ENCODE data around the gene COL6A3.
"Not testable (repeated sequence)": the region's sequence is repeated elsewhere in the genome, so short reads cannot be mapped to it uniquely, and the experiment has no call there.

COL6A3 gene

GRCh38 chr2:237354892-237355291, 59.1 kb downstream of the COL6A3 start:
- DNase-seq (ENCODE audit: low read depth, low spot score), result no peak
- no peaks in the 10 kb centered on the region for H3K9me3 ChIP-seq (ENCODE audit: insufficient read depth, low read length)
- no peak overlapping the region for H3K9ac ChIP-seq (ENCODE audit: insufficient read length, low read depth)
- no peak overlapping the region for H3K4me3 ChIP-seq (ENCODE audit: insufficient read length, low read depth)
- peaks cover 3% of the 10 kb centered on the region for H3K36me3 ChIP-seq (ENCODE audit: insufficient read depth, insufficient read length, low read length)
- H3K27me3 ChIP-seq (ENCODE audit: insufficient read depth, insufficient read length), result no peaks in the 10 kb centered on the region
- peaks cover 26% of the 10 kb centered on the region for H3K4me1 ChIP-seq (ENCODE audit: insufficient read depth, insufficient read length)
- no peak for TF ChIP-seq SUZ12 (IDR thresholded peaks at IDR 0.05; ENCODE audit: extremely low read depth, insufficient read depth, insufficient read length)
- TF ChIP-seq YY1 (IDR thresholded peaks at IDR 0.05; ENCODE audit: insufficient read depth, insufficient read length), result no peak

GRCh38 chr2:237354172-237354571, 59.8 kb downstream of the COL6A3 start:
- H3K9me3 ChIP-seq (ENCODE audit: insufficient read depth, low read length); H3K36me3 ChIP-seq (ENCODE audit: insufficient read depth, insufficient read length, low read length); H3K9ac ChIP-seq (ENCODE audit: insufficient read length, low read depth); H3K27me3 ChIP-seq (ENCODE audit: insufficient read depth, insufficient read length); H3K4me3 ChIP-seq (ENCODE audit: insufficient read length, low read depth): not testable (repeated sequence)
- peak; percentile 20 for DNase-seq (ENCODE audit: low read depth, low spot score)
- H3K4me1 ChIP-seq (ENCODE audit: insufficient read depth, insufficient read length), result peaks cover 20% of the 10 kb centered on the region

- TF ChIP-seq ZNF274 (IDR thresholded peaks at IDR 0.05; ENCODE audit: low read depth, low read length), result no peak
- TF ChIP-seq YY1 (IDR thresholded peaks at IDR 0.05; ENCODE audit: insufficient read depth, insufficient read length), result no peak
- no peak for TF ChIP-seq SUZ12 (IDR thresholded peaks at IDR 0.05; ENCODE audit: extremely low read depth, insufficient read depth, insufficient read length)
- Histone ChIP-seq H3K4me3 (ENCODE audit: insufficient read length, low read depth) (no peak overlapping the region), H3K9ac (ENCODE audit: insufficient read length, low read depth) (no peak overlapping the region), H3K36me3 (ENCODE audit: insufficient read depth, insufficient read length, low read length) (peaks cover 3% of the 10 kb centered on the region), H3K27me3 (ENCODE audit: insufficient read depth, insufficient read length) (no peaks in the 10 kb centered on the region), H3K4me1 (ENCODE audit: insufficient read depth, insufficient read length) (peaks cover 16% of the 10 kb centered on the region), H3K9me3 (ENCODE audit: insufficient read depth, low read length) (no peaks in the 10 kb centered on the region)
- DNase-seq (ENCODE audit: low read depth, low spot score), result no peak
Measured at GRCh38 chr2:237353215-237353614, 60.7 kb downstream of the COL6A3 start.

- no peak for DNase-seq (ENCODE audit: low read depth, low spot score)
- H3K4me1 ChIP-seq (ENCODE audit: insufficient read depth, insufficient read length), result peaks cover 16% of the 10 kb centered on the region
- H3K27me3 ChIP-seq (ENCODE audit: insufficient read depth, insufficient read length), result no peaks in the 10 kb centered on the region
- H3K4me3 ChIP-seq (ENCODE audit: insufficient read length, low read depth), result no peak overlapping the region
- H3K36me3 ChIP-seq (ENCODE audit: insufficient read depth, insufficient read length, low read length), result peaks cover 4% of the 10 kb centered on the region
- no peak overlapping the region for H3K9ac ChIP-seq (ENCODE audit: insufficient read length, low read depth)
- TF ChIP-seq SUZ12 (IDR thresholded peaks at IDR 0.05; ENCODE audit: extremely low read depth, insufficient read depth, insufficient read length) (no peak), YY1 (IDR thresholded peaks at IDR 0.05; ENCODE audit: insufficient read depth, insufficient read length) (no peak), ZNF274 (IDR thresholded peaks at IDR 0.05; ENCODE audit: low read depth, low read length) (no peak)
- H3K9me3 ChIP-seq (ENCODE audit: insufficient read depth, low read length), result no peaks in the 10 kb centered on the region
Measured at GRCh38 chr2:237352279-237352845, 61.6 kb downstream of the COL6A3 start.

- Histone ChIP-seq H3K4me1 (ENCODE audit: insufficient read depth, insufficient read length) (peaks cover 16% of the 10 kb centered on the region), H3K9me3 (ENCODE audit: insufficient read depth, low read length) (no peaks in the 10 kb centered on the region), H3K4me3 (ENCODE audit: insufficient read length, low read depth) (no peak overlapping the region), H3K9ac (ENCODE audit: insufficient read length, low read depth) (no peak overlapping the region), H3K27me3 (ENCODE audit: insufficient read depth, insufficient read length) (no peaks in the 10 kb centered on the region), H3K36me3 (ENCODE audit: insufficient read depth, insufficient read length, low read length) (peaks cover 8% of the 10 kb centered on the region)
- TF ChIP-seq SUZ12 (IDR thresholded peaks at IDR 0.05; ENCODE audit: extremely low read depth, insufficient read depth, insufficient read length), result no peak
- TF ChIP-seq ZNF274 (IDR thresholded peaks at IDR 0.05; ENCODE audit: low read depth, low read length), result no peak
- TF ChIP-seq YY1 (IDR thresholded peaks at IDR 0.05; ENCODE audit: insufficient read depth, insufficient read length), result no peak
- DNase-seq (ENCODE audit: low read depth, low spot score), result no peak
Measured at GRCh38 chr2:237351796-237352195, 62.2 kb downstream of the COL6A3 start.

GRCh38 chr2:237351046-237351445, 62.9 kb downstream of the COL6A3 start:
- no peak for DNase-seq (ENCODE audit: low read depth, low spot score)
- no peak overlapping the region for H3K4me3 ChIP-seq (ENCODE audit: insufficient read length, low read depth)
- no peak overlapping the region for H3K9ac ChIP-seq (ENCODE audit: insufficient read length, low read depth)
- H3K36me3 ChIP-seq (ENCODE audit: insufficient read depth, insufficient read length, low read length), result peaks cover 8% of the 10 kb centered on the region
- no peaks in the 10 kb centered on the region for H3K27me3 ChIP-seq (ENCODE audit: insufficient read depth, insufficient read length)
- H3K9me3 ChIP-seq (ENCODE audit: insufficient read depth, low read length), result no peaks in the 10 kb centered on the region
- TF ChIP-seq YY1 (IDR thresholded peaks at IDR 0.05; ENCODE audit: insufficient read depth, insufficient read length) (no peak), SUZ12 (IDR thresholded peaks at IDR 0.05; ENCODE audit: extremely low read depth, insufficient read depth, insufficient read length) (no peak), ZNF274 (IDR thresholded peaks at IDR 0.05; ENCODE audit: low read depth, low read length) (no peak)
- H3K4me1 ChIP-seq (ENCODE audit: insufficient read depth, insufficient read length), result peaks cover 16% of the 10 kb centered on the region

- Histone ChIP-seq H3K9me3 (ENCODE audit: insufficient read depth, low read length) (no peaks in the 10 kb centered on the region), H3K36me3 (ENCODE audit: insufficient read depth, insufficient read length, low read length) (peaks cover 8% of the 10 kb centered on the region), H3K4me1 (ENCODE audit: insufficient read depth, insufficient read length) (peaks cover 16% of the 10 kb centered on the region), H3K27me3 (ENCODE audit: insufficient read depth, insufficient read length) (no peaks in the 10 kb centered on the region), H3K4me3 (ENCODE audit: insufficient read length, low read depth) (no peak overlapping the region), H3K9ac (ENCODE audit: insufficient read length, low read depth) (no peak overlapping the region)
- DNase-seq (ENCODE audit: low read depth, low spot score), result no peak
- TF ChIP-seq SUZ12 (IDR thresholded peaks at IDR 0.05; ENCODE audit: extremely low read depth, insufficient read depth, insufficient read length), result no peak
- no peak for TF ChIP-seq ZNF274 (IDR thresholded peaks at IDR 0.05; ENCODE audit: low read depth, low read length)
- no peak for TF ChIP-seq YY1 (IDR thresholded peaks at IDR 0.05; ENCODE audit: insufficient read depth, insufficient read length)
Measured at GRCh38 chr2:237350597-237350996, 63.4 kb downstream of the COL6A3 start.

- H3K9ac ChIP-seq (ENCODE audit: insufficient read length, low read depth), result no peak overlapping the region
- H3K4me3 ChIP-seq (ENCODE audit: insufficient read length, low read depth), result no peak overlapping the region
- no peaks in the 10 kb centered on the region for H3K27me3 ChIP-seq (ENCODE audit: insufficient read depth, insufficient read length)
- H3K36me3 ChIP-seq (ENCODE audit: insufficient read depth, insufficient read length, low read length), result peaks cover 8% of the 10 kb centered on the region
- H3K9me3 ChIP-seq (ENCODE audit: insufficient read depth, low read length), result no peaks in the 10 kb centered on the region
- peaks cover 15% of the 10 kb centered on the region for H3K4me1 ChIP-seq (ENCODE audit: insufficient read depth, insufficient read length)
- no peak for TF ChIP-seq SUZ12 (IDR thresholded peaks at IDR 0.05; ENCODE audit: extremely low read depth, insufficient read depth, insufficient read length)
- TF ChIP-seq YY1 (IDR thresholded peaks at IDR 0.05; ENCODE audit: insufficient read depth, insufficient read length), result no peak
- no peak for TF ChIP-seq ZNF274 (IDR thresholded peaks at IDR 0.05; ENCODE audit: low read depth, low read length)
- no peak for DNase-seq (ENCODE audit: low read depth, low spot score)
Measured at GRCh38 chr2:237350070-237350469, 63.9 kb downstream of the COL6A3 start.
